Keratinocyte (primary cell): ENCODE results near the gene RNF151. TPM values are rescaled to one million over a fixed set of nuclear protein-coding genes. Genes with fewer than 3 reads are reported as not detected.

ENCODE experiments used
- DNase-seq: peaks from one replicate; pipeline ENCODE4 v3.0.0-alpha.2; 2011; ENCODE audit warnings: low read depth, missing footprints, low spot score
- FAIRE-seq: peaks from 2 replicates; lab custom pipeline; 2011; peaks lifted over from hg19 to GRCh38; lab: Jason Lieb, UNC
- H2AFZ ChIP-seq: 2 replicates; pipeline ENCODE4 v1.6.0; 2012; ENCODE audit warnings: low read length, control low read depth, inconsistent platforms; ENCODE audit not compliant: control insufficient read depth
- H3K27ac ChIP-seq: 2 replicates; pipeline ENCODE4 v1.5.1; 2011; ENCODE audit warnings: low read length; ENCODE audit not compliant: control insufficient read depth, insufficient read depth
- H3K27me3 ChIP-seq: 3 replicates; pipeline ENCODE4 v1.6.0; 2011; ENCODE audit warnings: low read length; ENCODE audit not compliant: control insufficient read depth, insufficient read depth; ENCODE audit errors: extremely low read depth
- H3K36me3 ChIP-seq, 2 experiments: 2 replicates in 1 of 2; 3 replicates in 1 of 2; pipeline ENCODE4 v1.5.1; 2011; ENCODE audit warnings: low read length in 2 of 2, mild to moderate bottlenecking in 1 of 2; ENCODE audit not compliant: control insufficient read depth in 2 of 2, insufficient read depth in 2 of 2; ENCODE audit errors: extremely low read depth in 1 of 2
- H3K4me1 ChIP-seq: 3 replicates; pipeline ENCODE4 v1.5.1; 2011; ENCODE audit warnings: low read length; ENCODE audit not compliant: control insufficient read depth, insufficient read depth; ENCODE audit errors: extremely low read depth
- H3K4me2 ChIP-seq: 3 replicates; pipeline ENCODE4 v1.6.0; 2011; ENCODE audit warnings: low read depth, low read length; ENCODE audit not compliant: control insufficient read depth, insufficient read depth; ENCODE audit errors: extremely low read depth
- H3K4me3 ChIP-seq, 3 experiments: fragments of 200-600 bp in 1 of 3; sonication (generic) in 1 of 3; 2 replicates in 2 of 3; 3 replicates in 1 of 3; pipeline ENCODE4 v1.5.1; 2011 to 2016; ENCODE audit warnings: low read length in 3 of 3, mild to moderate bottlenecking in 3 of 3, control low read depth in 2 of 3, inconsistent platforms in 1 of 3, low read depth in 1 of 3, mixed read lengths in 1 of 3, mixed run types in 1 of 3, moderate library complexity in 1 of 3; ENCODE audit not compliant: control insufficient read depth in 2 of 3, insufficient read depth in 2 of 3; ENCODE audit errors: extremely low read depth in 1 of 3
- H3K79me2 ChIP-seq: 2 replicates; pipeline ENCODE4 v1.6.0; 2012; ENCODE audit warnings: low read length; ENCODE audit not compliant: control insufficient read depth, insufficient read depth
- H3K9ac ChIP-seq: 3 replicates; pipeline ENCODE4 v1.6.0; 2011; ENCODE audit warnings: low read length; ENCODE audit not compliant: control insufficient read depth, insufficient read depth; ENCODE audit errors: extremely low read depth
- H3K9me1 ChIP-seq: 3 replicates; pipeline ENCODE4 v1.6.0; 2011; ENCODE audit warnings: low read length; ENCODE audit not compliant: control insufficient read depth, insufficient read depth; ENCODE audit errors: extremely low read depth
- H3K9me3 ChIP-seq: 2 replicates; pipeline ENCODE4 v1.5.1; 2012; ENCODE audit warnings: low read depth, low read length; ENCODE audit not compliant: control insufficient read depth
- H4K20me1 ChIP-seq: 3 replicates; pipeline ENCODE4 v1.6.0; 2011; ENCODE audit warnings: low read length; ENCODE audit not compliant: control insufficient read depth, insufficient read depth; ENCODE audit errors: extremely low read depth
- EZH2 ChIP-seq: IDR thresholded peaks from one replicate; pipeline ENCODE4 v1.6.1; 2012; ENCODE audit warnings: inconsistent platforms, mild to moderate bottlenecking, low read length, moderate library complexity
- dilution Hi-C: fragments of 300-500 bp; cut with MboI; formaldehyde crosslinking; loops from one replicate; pipeline ENCODE4 v1.7.0; 2020; ENCODE audit warnings: low sequenced_read_pairs; ENCODE audit not compliant: extremely low pct_ligation_motif_present
- polyA plus RNA-seq, 5 experiments: library from polyadenylated mRNA; depleted of rRNA in 3 of 5; stranded (reverse) in 3 of 5; stranded (forward) in 1 of 5; unstranded in 1 of 5; fragments of >200 nt; gene quantifications; 1 replicate in 1 of 5; 2 replicates in 3 of 5; 3 replicates in 1 of 5; pipeline versions ENCODE4 v1.2.1 to v1.2.3, GENCODE V29; 2011 to 2012; ENCODE audit warnings: missing spikeins in 2 of 5, low read depth in 1 of 5, low replicate concordance in 1 of 5
- TF ChIP-seq, protein P1 (sequence below), 3 experiments: IDR thresholded peaks in 1 of 3; conservative IDR thresholded peaks in 1 of 3; optimal IDR thresholded peaks in 1 of 3; 2 replicates in 2 of 3; 3 replicates in 1 of 3; pipeline versions ENCODE3 to v1.5.1; 2011; ENCODE audit warnings: low read length in 3 of 3, mild to moderate bottlenecking in 3 of 3, moderate library complexity in 2 of 3, control low read depth in 1 of 3, inconsistent platforms in 1 of 3; ENCODE audit not compliant: insufficient read depth in 2 of 3; ENCODE audit errors: extremely low read depth in 1 of 3

Gene RNF151
- polyA plus RNA-seq, 1 donor (not counting 4 experiments of a cell fraction or from before 2014, with no cell fraction given) = not detected

DNA sequence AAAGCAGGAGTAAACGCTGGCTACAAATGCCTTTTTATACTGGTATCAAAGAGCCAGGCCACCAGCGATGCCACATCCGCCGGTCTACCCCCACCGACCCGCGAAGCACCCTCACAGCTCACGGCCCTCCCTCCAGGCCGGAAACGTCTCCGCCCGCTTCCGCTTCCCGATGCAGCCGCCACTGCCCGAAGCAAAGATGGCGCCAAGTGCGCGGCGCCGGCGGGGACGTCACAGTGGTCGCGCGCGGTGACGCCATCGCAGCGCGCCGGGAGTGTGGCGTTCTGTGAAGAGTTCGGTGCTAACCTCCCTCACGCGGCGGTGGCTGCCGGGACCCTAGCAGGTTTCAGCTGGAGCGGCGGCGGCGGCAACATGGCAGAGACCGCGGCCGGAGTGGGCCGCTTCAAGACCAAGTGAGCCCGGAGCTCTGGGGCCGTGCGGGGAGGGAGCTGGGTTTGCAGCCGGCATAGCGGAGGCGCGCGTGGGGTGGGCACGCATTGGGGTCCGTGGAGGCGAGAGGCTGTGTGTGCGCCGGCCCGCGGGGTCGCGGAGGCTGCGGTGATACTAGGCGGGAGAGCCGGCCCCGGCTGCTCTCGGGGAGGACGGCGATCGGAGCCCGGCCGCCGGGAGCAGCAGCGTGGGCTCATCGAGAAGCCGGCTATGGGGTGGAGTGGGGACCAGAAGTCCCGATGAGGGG lies 5.3 kb downstream of the RNF151 start, which contains the start of gene TBL3:
Gene TBL3 (plus strand): TSS at position 258 of the 694 bp plus-strand sequence. CDS start 112 bp downstream, at position 370.
- peak within 1 kb of the TSS; percentile 92 to 100 (median 93) for H3K4me3 ChIP-seq
- peaks cover 13% of the 10 kb centered on the region for H3K4me1 ChIP-seq
- FAIRE-seq (peak; percentile 62), DNase-seq (no peak)
- peak within 1 kb of the TSS; percentile 89 for H3K9ac ChIP-seq
- dilution Hi-C loops = no loop called here
- no peaks in the 10 kb centered on the region for H4K20me1 ChIP-seq
- TF ChIP-seq EZH2 = no peak
- TF ChIP-seq, protein P1, sequence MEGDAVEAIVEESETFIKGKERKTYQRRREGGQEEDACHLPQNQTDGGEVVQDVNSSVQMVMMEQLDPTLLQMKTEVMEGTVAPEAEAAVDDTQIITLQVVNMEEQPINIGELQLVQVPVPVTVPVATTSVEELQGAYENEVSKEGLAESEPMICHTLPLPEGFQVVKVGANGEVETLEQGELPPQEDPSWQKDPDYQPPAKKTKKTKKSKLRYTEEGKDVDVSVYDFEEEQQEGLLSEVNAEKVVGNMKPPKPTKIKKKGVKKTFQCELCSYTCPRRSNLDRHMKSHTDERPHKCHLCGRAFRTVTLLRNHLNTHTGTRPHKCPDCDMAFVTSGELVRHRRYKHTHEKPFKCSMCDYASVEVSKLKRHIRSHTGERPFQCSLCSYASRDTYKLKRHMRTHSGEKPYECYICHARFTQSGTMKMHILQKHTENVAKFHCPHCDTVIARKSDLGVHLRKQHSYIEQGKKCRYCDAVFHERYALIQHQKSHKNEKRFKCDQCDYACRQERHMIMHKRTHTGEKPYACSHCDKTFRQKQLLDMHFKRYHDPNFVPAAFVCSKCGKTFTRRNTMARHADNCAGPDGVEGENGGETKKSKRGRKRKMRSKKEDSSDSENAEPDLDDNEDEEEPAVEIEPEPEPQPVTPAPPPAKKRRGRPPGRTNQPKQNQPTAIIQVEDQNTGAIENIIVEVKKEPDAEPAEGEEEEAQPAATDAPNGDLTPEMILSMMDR (optimal IDR thresholded peaks at IDR 0.05 in 1 of 3, IDR thresholded peaks at IDR 0.05 in 1 of 3, conservative IDR thresholded peaks at IDR 0.05 in 1 of 3; ENCODE audit: extremely low read depth in 1 of 3, insufficient read depth in 2 of 3, low read length in 3 of 3) = no peak
- H3K9me1 ChIP-seq = no peaks in the 10 kb centered on the region
- H3K4me2 ChIP-seq = peak within 1 kb of the TSS; percentile 95
- H3K36me3 ChIP-seq = peaks cover 0 to 21% of the 10 kb centered on the region in 2 experiments
- peak within 1 kb of the TSS; percentile 84 for H3K27ac ChIP-seq
- H3K9me3 ChIP-seq = no peaks in the 10 kb centered on the region
- peak within 1 kb of the TSS; percentile 82 for H2AFZ ChIP-seq
- H3K79me2 ChIP-seq = peaks cover 32% of the 10 kb centered on the region
- no peaks in the 10 kb centered on the region for H3K27me3 ChIP-seq

DNA sequence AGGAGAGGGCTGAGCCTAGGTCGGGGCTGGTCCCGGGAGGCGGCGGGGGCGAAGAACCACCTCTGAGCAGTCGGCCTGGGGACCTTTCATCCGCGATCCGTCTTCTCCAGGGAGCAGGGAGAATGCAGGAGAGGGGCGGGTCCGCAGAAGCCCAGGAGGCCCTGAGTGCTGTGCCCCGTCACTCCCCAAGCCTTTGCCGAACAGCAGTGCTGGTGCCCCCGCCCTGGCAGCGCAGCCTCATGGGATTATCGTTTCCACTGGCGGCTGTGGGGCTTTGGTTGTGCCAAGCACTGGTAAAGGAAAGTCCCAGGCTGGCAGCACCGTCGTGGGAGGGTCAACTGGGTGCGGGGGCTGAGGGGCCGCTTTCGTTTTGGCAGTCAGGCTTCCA lies 5.8 kb downstream of the RNF151 start:
- Histone ChIP-seq H3K27ac (peak overlapping the region; percentile 84), H3K9ac (peak overlapping the region; percentile 89), H2AFZ (no peak overlapping the region), H3K9me3 (no peaks in the 10 kb centered on the region), H3K4me2 (peak overlapping the region; percentile 95), H3K36me3 (peaks cover under 1 to 22% of the 10 kb centered on the region in 2 experiments), H3K4me3 (peak overlapping the region; percentile 92 to 100 (median 93)), H3K79me2 (peaks cover 32% of the 10 kb centered on the region), H4K20me1 (no peaks in the 10 kb centered on the region), H3K9me1 (no peaks in the 10 kb centered on the region), H3K27me3 (no peaks in the 10 kb centered on the region), H3K4me1 (peaks cover 13% of the 10 kb centered on the region)
- dilution Hi-C loops = no loop called here
- DNase-seq (no peak), FAIRE-seq (no peak)
- TF ChIP-seq EZH2 = no peak
- TF ChIP-seq, protein P1 (optimal IDR thresholded peaks at IDR 0.05 in 1 of 3, IDR thresholded peaks at IDR 0.05 in 1 of 3, conservative IDR thresholded peaks at IDR 0.05 in 1 of 3; ENCODE audit: extremely low read depth in 1 of 3, insufficient read depth in 2 of 3, low read length in 3 of 3) = no peak
